K562 (cell line): ENCODE results near the gene LLGL2. TPM values are rescaled to one million over a fixed set of nuclear protein-coding genes. Genes with fewer than 3 reads are reported as not detected.

Source experiments
- ATAC-seq: fragments of 200-7000 bp; cut with Tn5 transposase; 3 replicates; pipeline ENCODE4 v1.9.1; 2020; ENCODE audit warnings: moderate library complexity
- Bru-seq: library from RNA; stranded (reverse); fragments of 400-500 nt; gene quantifications from one replicate; lab custom pipeline; 2021; lab: Mats Ljungman, UMichigan
- BruChase-seq, 2 experiments: library from RNA; stranded (reverse); fragments of 400-500 nt; gene quantifications; one replicate each; lab custom pipeline; 2021; lab: Mats Ljungman, UMichigan
- BruUV-seq: library from RNA; stranded (reverse); fragments of 400-500 nt; replicated peaks from 2 replicates; lab custom pipeline; 2021; lab: Mats Ljungman, UMichigan
- CTCF ChIA-PET: fragments of 300-600 bp; formaldehyde crosslinking; extraction: SDS; loops from one replicate; lab custom pipeline; 2021; ENCODE audit warnings: low intra/inter-chr PET ratio; lab: Yijun Ruan, JAX
- POLR2A ChIA-PET: fragments of 300-600, 350-650 bp; sonication (Branson Sonifier 250); formaldehyde crosslinking; extraction: SDS; loops from one replicate; lab custom pipeline; 2021; ENCODE audit warnings: antibody characterized with exemption, inconsistent platforms; lab: Yijun Ruan, JAX
- DNase-seq, 4 experiments: peaks; one replicate each; pipeline versions ENCODE4 v3.0.0 to v3.0.0-alpha.2; 2011 to 2018; ENCODE audit warnings: low spot score in 3 of 4, mixed read lengths in 3 of 4; ENCODE audit errors: extremely low read depth in 1 of 4
- FAIRE-seq: peaks from 2 replicates; lab custom pipeline; 2011; peaks lifted over from hg19 to GRCh38; lab: Jason Lieb, UNC
- H2AFZ ChIP-seq: 2 replicates; pipeline ENCODE4 v1.6.0; 2011; ENCODE audit warnings: low read depth, low read length, control low read depth, inconsistent platforms
- H3K27ac ChIP-seq: fragments of 200-600 bp; 3 replicates; pipeline ENCODE4 v1.8.0; 2011; ENCODE audit warnings: low read depth, mild to moderate bottlenecking, control low read depth, inconsistent platforms, low read length, moderate library complexity, mixed read lengths; ENCODE audit errors: extremely low read depth
- H3K27me3 ChIP-seq, 2 experiments: fragments of 300-600 bp in 1 of 2; 2 replicates in 1 of 2; 3 replicates in 1 of 2; pipeline versions ENCODE4 v1.6.0 to v1.8.0; 2011; ENCODE audit warnings: inconsistent platforms in 2 of 2, low read length in 2 of 2, mild to moderate bottlenecking in 1 of 2, mixed read lengths in 1 of 2, moderate library complexity in 1 of 2; ENCODE audit not compliant: control insufficient read depth in 2 of 2, insufficient read depth in 2 of 2
- H3K36me3 ChIP-seq: fragments of 300-600 bp; 3 replicates; pipeline ENCODE4 v1.8.0; 2011; ENCODE audit warnings: mild to moderate bottlenecking, low read length, inconsistent platforms; ENCODE audit not compliant: control insufficient read depth, insufficient read depth
- H3K4me1 ChIP-seq, 2 experiments: fragments of 200-600 bp in 1 of 2; replicated peaks in 1 of 2; 2 replicates in 1 of 2; 3 replicates in 1 of 2; pipeline versions ENCODE4 v1.5.1 to v1.8.0; 2011; ENCODE audit warnings: inconsistent platforms in 2 of 2, low read length in 2 of 2, mild to moderate bottlenecking in 1 of 2, mixed read lengths in 1 of 2, moderate library complexity in 1 of 2; ENCODE audit not compliant: control insufficient read depth in 2 of 2, insufficient read depth in 2 of 2
- H3K4me2 ChIP-seq: 2 replicates; pipeline ENCODE4 v1.6.1; 2011; ENCODE audit warnings: low read length, control low read depth, inconsistent platforms, mixed read lengths; ENCODE audit not compliant: insufficient read depth
- H3K4me3 ChIP-seq: fragments of 200-600 bp; sonication (generic), shearing (Covaris generic); 2 replicates; pipeline ENCODE4 v1.5.1; 2016; ENCODE audit warnings: control low read depth, inconsistent platforms
- H3K79me2 ChIP-seq: fragments of 200-600 bp; 3 replicates; pipeline ENCODE4 v1.8.0; 2011; ENCODE audit warnings: low read length, inconsistent platforms; ENCODE audit not compliant: control insufficient read depth, insufficient read depth
- H3K9ac ChIP-seq, 2 experiments: 2 replicates each; pipeline versions ENCODE4 v1.6.0 to v1.6.1; 2011; ENCODE audit warnings: low read depth in 2 of 2, low read length in 2 of 2, control low read depth in 1 of 2, inconsistent platforms in 1 of 2, mild to moderate bottlenecking in 1 of 2, mixed read lengths in 1 of 2; ENCODE audit not compliant: insufficient read depth in 1 of 2
- H3K9me1 ChIP-seq: one replicate; pipeline ENCODE4 v1.6.0; 2011; ENCODE audit warnings: inconsistent platforms, mild to moderate bottlenecking, low read length, moderate library complexity; ENCODE audit not compliant: control insufficient read depth, insufficient read depth
- H3K9me3 ChIP-seq: replicated peaks from 2 replicates; pipeline ENCODE4 v1.5.1; 2011; ENCODE audit warnings: low read depth, low read length, inconsistent platforms; ENCODE audit not compliant: control insufficient read depth, insufficient read depth
- H4K20me1 ChIP-seq: replicated peaks from 2 replicates; pipeline ENCODE4 v1.6.1; 2011; ENCODE audit warnings: low read length, inconsistent platforms, mixed read lengths; ENCODE audit not compliant: control insufficient read depth, insufficient read depth
- E2F6 ChIP-seq, 2 experiments: IDR thresholded peaks; 2 replicates each; pipeline ENCODE4 v1.6.1; 2011; ENCODE audit warnings: borderline replicate concordance in 1 of 2, control low read depth in 1 of 2, low read depth in 1 of 2, low read length in 1 of 2, mild to moderate bottlenecking in 1 of 2, mixed read lengths in 1 of 2, moderate library complexity in 1 of 2; ENCODE audit not compliant: insufficient read depth in 1 of 2, insufficient read length in 1 of 2, poor library complexity in 1 of 2, severe bottlenecking in 1 of 2; ENCODE audit errors: extremely low read depth in 1 of 2
- FOXJ3 ChIP-seq: sonication (generic); formaldehyde crosslinking; IDR thresholded peaks from 2 replicates; pipeline ENCODE4 v1.4.0; 2020; ENCODE audit warnings: mild to moderate bottlenecking, missing genetic modification reagents
- LEF1 ChIP-seq: fragments of 450-650 bp; IDR thresholded peaks from 2 replicates; pipeline ENCODE4 v1.6.1; 2016; ENCODE audit warnings: mild to moderate bottlenecking
- NFIC ChIP-seq: fragments of 450-650 bp; IDR thresholded peaks from 2 replicates; pipeline ENCODE4 v1.6.1; 2017; ENCODE audit warnings: mild to moderate bottlenecking, inconsistent platforms
- POLR2AphosphoS5 ChIP-seq: IDR thresholded peaks from 2 replicates; pipeline ENCODE4 v1.6.1; 2011; ENCODE audit warnings: mild to moderate bottlenecking, low read depth, low read length, moderate library complexity; ENCODE audit not compliant: control insufficient read depth, insufficient read depth
- POLR2H ChIP-seq: IDR thresholded peaks from 2 replicates; pipeline ENCODE4 v1.6.1; 2016; ENCODE audit warnings: missing genetic modification characterization, low read depth, mild to moderate bottlenecking, control low read depth, missing compliant biosample characterization, moderate library complexity
- RAD21 ChIP-seq, 2 experiments: fragments of 250-450 bp in 1 of 2; fragments of 450-650 bp in 1 of 2; sonication (Bioruptor Pico) in 1 of 2; formaldehyde crosslinking in 1 of 2; IDR thresholded peaks in 1 of 2; conservative IDR thresholded peaks in 1 of 2; 2 replicates each; pipeline versions ENCODE4 v1.4.0 to v1.8.0; 2020 to 2022; ENCODE audit warnings: mild to moderate bottlenecking in 2 of 2, moderate library complexity in 1 of 2
- SAFB ChIP-seq: fragments of 200-400 bp; formaldehyde crosslinking; IDR thresholded peaks from 2 replicates; pipeline ENCODE4 v1.6.1; 2017; ENCODE audit warnings: low read depth, low read length, borderline replicate concordance
- ZFP36 ChIP-seq: fragments of 150-350 bp; IDR thresholded peaks from 2 replicates; pipeline ENCODE4 v1.6.1; 2018; ENCODE audit warnings: low read length, low read depth; ENCODE audit not compliant: partially characterized antibody
- WGBS: fragments of 100-300 bp; shearing (Covaris generic); methylation state at CpG from one replicate; pipeline ENCODE4 v1.1.6; 2016; ENCODE audit warnings: low coverage, mixed read lengths; ENCODE audit not compliant: insufficient coverage; ENCODE audit errors: missing lambda C conversion rate; 5-methylcytosine and 5-hydroxymethylcytosine counted together
- in situ Hi-C: fragments of 300-500 bp; cut with MboI; formaldehyde crosslinking; loops from 4 replicates; pipeline ENCODE4 v1.15.0; 2018; ENCODE audit warnings: inconsistent platforms, mixed read lengths
- intact Hi-C: fragments of 100-400 bp; cut with micrococcal nuclease; formaldehyde crosslinking; loops from 2 replicates; pipeline ENCODE4 v1.14.2; 2022
- long read RNA-seq, 3 experiments: library from polyadenylated mRNA in 2 of 3; library from RNA in 1 of 3; unstranded in 2 of 3; stranded (forward) in 1 of 3; transcript quantifications; one replicate each; pipeline ENCODE4 v2.0.0, GENCODE V29; 2019 to 2022
- polyA minus RNA-seq, 3 experiments: library from RNA; depleted of rRNA, polyadenylated mRNA; stranded (reverse); fragments of >200 nt; gene quantifications; 2 replicates each; pipeline ENCODE4 v1.2.3, GENCODE V29; 2011
- polyA plus RNA-seq, 8 experiments: library from polyadenylated mRNA; depleted of rRNA in 4 of 8; stranded (reverse) in 5 of 8; unstranded in 3 of 8; fragments of >200 nt; fragmentation: Nextera tagmentation in 2 of 8; fragmentation: Illumina TruSeq in 1 of 8; extraction: Ambion mirVana in 2 of 8; extraction: Trizol in 1 of 8; gene quantifications; 2 replicates each; pipeline versions ENCODE4 v1.2.1 to v1.2.3, GENCODE V29; 2011 to 2014; ENCODE audit warnings: inconsistent platforms in 1 of 8, missing spikeins in 1 of 8
- total RNA-seq, 7 experiments: library from RNA; depleted of rRNA in 6 of 7; stranded (reverse); fragments of >200 nt in 6 of 7; fragmentation: Illumina TruSeq in 2 of 7; extraction: Trizol in 2 of 7; gene quantifications; 2 replicates each; pipeline versions ENCODE4 v1.2.1 to v1.2.3, GENCODE V29; 2011 to 2021; ENCODE audit warnings: low replicate concordance in 1 of 7

The LLGL2 gene, protein sequence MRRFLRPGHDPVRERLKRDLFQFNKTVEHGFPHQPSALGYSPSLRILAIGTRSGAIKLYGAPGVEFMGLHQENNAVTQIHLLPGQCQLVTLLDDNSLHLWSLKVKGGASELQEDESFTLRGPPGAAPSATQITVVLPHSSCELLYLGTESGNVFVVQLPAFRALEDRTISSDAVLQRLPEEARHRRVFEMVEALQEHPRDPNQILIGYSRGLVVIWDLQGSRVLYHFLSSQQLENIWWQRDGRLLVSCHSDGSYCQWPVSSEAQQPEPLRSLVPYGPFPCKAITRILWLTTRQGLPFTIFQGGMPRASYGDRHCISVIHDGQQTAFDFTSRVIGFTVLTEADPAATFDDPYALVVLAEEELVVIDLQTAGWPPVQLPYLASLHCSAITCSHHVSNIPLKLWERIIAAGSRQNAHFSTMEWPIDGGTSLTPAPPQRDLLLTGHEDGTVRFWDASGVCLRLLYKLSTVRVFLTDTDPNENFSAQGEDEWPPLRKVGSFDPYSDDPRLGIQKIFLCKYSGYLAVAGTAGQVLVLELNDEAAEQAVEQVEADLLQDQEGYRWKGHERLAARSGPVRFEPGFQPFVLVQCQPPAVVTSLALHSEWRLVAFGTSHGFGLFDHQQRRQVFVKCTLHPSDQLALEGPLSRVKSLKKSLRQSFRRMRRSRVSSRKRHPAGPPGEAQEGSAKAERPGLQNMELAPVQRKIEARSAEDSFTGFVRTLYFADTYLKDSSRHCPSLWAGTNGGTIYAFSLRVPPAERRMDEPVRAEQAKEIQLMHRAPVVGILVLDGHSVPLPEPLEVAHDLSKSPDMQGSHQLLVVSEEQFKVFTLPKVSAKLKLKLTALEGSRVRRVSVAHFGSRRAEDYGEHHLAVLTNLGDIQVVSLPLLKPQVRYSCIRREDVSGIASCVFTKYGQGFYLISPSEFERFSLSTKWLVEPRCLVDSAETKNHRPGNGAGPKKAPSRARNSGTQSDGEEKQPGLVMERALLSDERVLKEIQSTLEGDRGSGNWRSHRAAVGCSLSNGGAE
- 25.4 and 96.6 TPM in 2 replicates for total RNA-seq (2011; cell fraction: chromatin; rRNA removed; ENCODE audit: low replicate concordance)
- 63.3 and 66.7 TPM in 2 replicates for total RNA-seq (2011; cell fraction: nucleolus; rRNA removed)
- total RNA-seq (2011; cell fraction: nucleoplasm; rRNA removed) = 38.1 and 42.6 TPM in 2 replicates
- total RNA-seq (2014; rRNA removed) (17.9 and 19.5 TPM in 2 replicates), total RNA-seq (2014; rRNA removed; fragmentation: Illumina TruSeq; extraction: Trizol) (1.8 and 3.0 TPM in 2 replicates), total RNA-seq (2015; rRNA removed; fragmentation: Illumina TruSeq; extraction: Trizol) (10.2 and 11.8 TPM in 2 replicates), total RNA-seq (2021) (24.4 and 25.2 TPM in 2 replicates), polyA plus RNA-seq (2011; rRNA removed) (12.5 and 16.0 TPM in 2 replicates), polyA plus RNA-seq (2014; fragmentation: Illumina TruSeq; extraction: Trizol) (3.7 and 14.7 TPM in 2 replicates), polyA plus RNA-seq (2014; fragmentation: Nextera tagmentation; extraction: Ambion mirVana) (1 to 10 TPM in 1 of 2 experiments, under 1 TPM in 1; 0.32 to 1.3 TPM), polyA plus RNA-seq (2014; rRNA removed) (17.7 and 23.7 TPM in 2 replicates), polyA minus RNA-seq (2011; rRNA and poly(A)+ RNA removed) (4.3 and 6.7 TPM in 2 replicates), Bru-seq, nascent RNA (percentile 55 among the genes with signal in this experiment), BruChase-seq, experiment 1, labeled RNA remaining after a 2-hour chase (percentile 48 among the genes with signal in this experiment), BruChase-seq, experiment 2, labeled RNA remaining after a 6-hour chase (percentile 51 among the genes with signal in this experiment)
- polyA plus RNA-seq (2011; cell fraction: cytosol; rRNA removed) = 14.3 and 34.7 TPM in 2 replicates
- 44.8 and 82.4 TPM in 2 replicates for polyA plus RNA-seq (2011; cell fraction: nucleus; rRNA removed)
- 14.8 and 26.6 TPM in 2 replicates for polyA plus RNA-seq (2012)
- polyA minus RNA-seq (2011; cell fraction: cytosol; rRNA and poly(A)+ RNA removed) = 10.6 and 11.3 TPM in 2 replicates
- polyA minus RNA-seq (2011; cell fraction: nucleus; rRNA and poly(A)+ RNA removed) = 21.3 and 23.8 TPM in 2 replicates
- long read RNA-seq, experiment 1, transcript LLGL2-202 (10 exons, 1,374 nt) = major isoform, 16 of 85 reads
- long read RNA-seq, experiment 1, partial matches to known transcripts = 41 of 85 reads
- long read RNA-seq, experiment 1, other reads (novel, unspliced or antisense) = 24 of 85 reads
- long read RNA-seq, experiment 2, transcript LLGL2-202 (10 exons, 1,374 nt) = major isoform, 6 of 22 reads
- long read RNA-seq, experiment 2, partial matches to known transcripts = 7 of 22 reads
- long read RNA-seq, experiment 2, other reads (novel, unspliced or antisense) = 8 of 22 reads
- long read RNA-seq, experiment 3 = 0 reads

DNA sequence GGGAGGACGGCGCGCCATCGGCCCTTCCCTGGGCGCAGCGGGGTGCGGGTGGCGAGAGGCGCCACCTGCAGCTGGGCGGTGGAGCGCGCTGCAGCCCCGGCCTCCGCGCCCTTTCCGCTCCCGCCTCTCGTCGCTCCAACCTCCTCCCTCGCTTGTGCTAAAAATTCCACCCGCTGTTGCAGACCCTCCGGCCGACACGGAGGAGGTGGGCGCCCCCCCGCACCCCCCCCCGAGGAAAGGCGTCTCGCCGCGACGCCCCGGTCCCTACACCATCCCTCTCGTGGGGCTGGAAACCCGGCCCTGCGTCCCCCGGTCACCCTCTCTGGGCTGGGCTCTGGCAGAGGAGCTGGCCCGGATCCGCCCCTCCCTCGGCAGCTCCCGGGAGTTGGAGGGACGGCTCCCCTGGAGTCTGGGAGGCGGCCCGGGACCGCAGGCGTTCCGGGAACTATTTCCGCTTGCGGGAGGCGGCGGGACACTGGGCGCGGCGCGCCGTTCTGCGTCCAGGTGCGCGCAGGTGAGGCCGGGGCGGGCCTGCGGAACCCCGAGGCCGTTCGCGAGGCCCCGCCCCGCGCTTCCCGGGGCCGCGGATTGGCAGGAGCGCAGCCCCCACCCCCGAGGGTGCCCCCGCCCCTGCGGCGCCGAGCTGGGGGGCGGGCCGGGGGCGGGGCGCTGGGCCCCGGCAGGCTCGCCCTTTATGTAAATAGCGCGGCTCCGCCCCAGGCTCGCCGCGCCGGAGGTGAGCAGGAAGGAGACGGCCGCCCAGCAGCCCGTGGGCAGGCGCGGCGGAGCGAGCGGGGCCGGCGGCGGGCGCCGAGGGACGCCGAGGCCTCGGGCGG is at the start of gene LLGL2:
Gene LLGL2 (plus strand): TSS at position 728 of the 836 bp plus-strand sequence. CDS start 17,730 bp downstream, outside the sequence.
- Histone ChIP-seq H3K9me3 (no peaks in the 10 kb centered on the region), H3K79me2 (peaks cover 8% of the 10 kb centered on the region; the same call in 1 of the 3 replicates), H3K4me1 (peaks cover 12 to 35% of the 10 kb centered on the region in 2 experiments), H4K20me1 (no peaks in the 10 kb centered on the region; the same call in 1 of the 2 replicates), H3K4me2 (peak within 1 kb of the TSS; percentile 74), H3K9me1 (no peaks in the 10 kb centered on the region), H3K36me3 (peaks cover 35% of the 10 kb centered on the region), H3K4me3 (peak within 1 kb of the TSS; percentile 94), H3K27me3 (no peaks in the 10 kb centered on the region), H3K27ac (peak within 1 kb of the TSS; percentile 55), H3K9ac (peak within 1 kb of the TSS; percentile 55 to 97; a peak in 3 of 4 replicates), H2AFZ (peak within 1 kb of the TSS; percentile 92)
- WGBS = 0% methylated on average over 11 of the region's 108 CpGs
- BruUV-seq = no TSS peak
- in situ Hi-C loops (no loop called here), intact Hi-C loops (loop anchor here (10.0 kb wide), 1 partner anchor 240 kb away; the partner anchor contains the start of gene SLC25A19)
- ChIA-PET POLR2A (interaction anchor here (0.5 to 1.3 kb wide), 7 partner anchors 9 to 294 kb away, joined by 3 to 5 read pairs (median 3); partner anchors contain the start of gene TSEN54), CTCF (interaction anchor here (1.9 to 2.3 kb wide), 2 partner anchors 10 to 99 kb away, joined by 9 read pairs; partner anchors contain the start of genes CASKIN2 and TSEN54)
- FAIRE-seq = peak; percentile 37
- DNase-seq = peak; percentile 93 to 99 (median 96)
- peak; percentile 91 for ATAC-seq
- 0 out of 2 replicates have a peak, but pooled peaks have one; percentile 27 for TF ChIP-seq POLR2AphosphoS5
- TF ChIP-seq RAD21 (CRISPR knock-in tag; conservative IDR thresholded peaks at IDR 0.05 in 1 of 2, IDR thresholded peaks at IDR 0.05 in 1 of 2) = peak; percentile 47 to 64
- TF ChIP-seq LEF1 = no peak
- TF ChIP-seq ZFP36 = peak; percentile 34
- 0 out of 2 replicates have a peak, but pooled peaks have one; percentile 17 for TF ChIP-seq SAFB
- no peak for TF ChIP-seq POLR2H
- no peak for TF ChIP-seq FOXJ3
- peak; percentile 35 to 84 for TF ChIP-seq E2F6 (IDR thresholded peaks at IDR 0.05; ENCODE audit: borderline replicate concordance in 1 of 2, extremely low read depth in 1 of 2, insufficient read depth in 1 of 2, insufficient read length in 1 of 2, low read depth in 1 of 2, low read length in 1 of 2, poor library complexity in 1 of 2, severe bottlenecking in 1 of 2)
- TF ChIP-seq NFIC = no peak
